GM12878 (cell line): ENCODE measurements around the gene RAD9A. TPM values are rescaled to one million over a fixed set of nuclear protein-coding genes. Genes with fewer than 3 reads are reported as not detected.

ENCODE experiments used
- DPF2 ChIP-seq: fragments of 450-650 bp; IDR thresholded peaks from 2 replicates; pipeline ENCODE4 v1.6.1; 2017; ENCODE audit warnings: mild to moderate bottlenecking
- EP300 ChIP-seq, 2 experiments: fragments of 150-350 bp in 1 of 2; IDR thresholded peaks; 2 replicates each; pipeline ENCODE4 v1.6.1; 2011 to 2012; ENCODE audit warnings: low read depth in 2 of 2, low read length in 2 of 2, borderline replicate concordance in 1 of 2, improper control_type of control experiment in 1 of 2, inconsistent platforms in 1 of 2; ENCODE audit not compliant: control insufficient read depth in 1 of 2
- GATAD2B ChIP-seq: fragments of 450-650 bp; conservative IDR thresholded peaks from 2 replicates; pipeline ENCODE4 v1.6.1; 2017; ENCODE audit warnings: low read depth, mild to moderate bottlenecking, moderate library complexity
- IRF4 ChIP-seq: IDR thresholded peaks from 2 replicates; pipeline ENCODE4 v1.6.1; 2011; ENCODE audit warnings: low read depth, low read length
- KDM1A ChIP-seq: fragments of 200-600 bp; sonication (generic); IDR thresholded peaks from 2 replicates; pipeline ENCODE4 v1.6.1; 2016; ENCODE audit warnings: borderline replicate concordance
- NFIC ChIP-seq: IDR thresholded peaks from 2 replicates; pipeline ENCODE4 v1.6.1; 2012; ENCODE audit warnings: low read depth, mild to moderate bottlenecking, inconsistent platforms, low read length, moderate library complexity
- POLR2AphosphoS2 ChIP-seq: IDR thresholded peaks from 2 replicates; pipeline ENCODE4 v1.6.1; 2011; ENCODE audit warnings: low read depth, mild to moderate bottlenecking, low read length, improper control_type of control experiment, moderate library complexity
- POU2F2 ChIP-seq: IDR thresholded peaks from 3 replicates; pipeline ENCODE4 v1.6.1; 2011; ENCODE audit warnings: low read depth, mild to moderate bottlenecking, low read length, borderline replicate concordance
- RCOR1 ChIP-seq: conservative IDR thresholded peaks from 2 replicates; pipeline ENCODE4 v1.6.1; 2012; ENCODE audit warnings: low read depth, low read length, improper control_type of control experiment
- RFX5 ChIP-seq: IDR thresholded peaks from 2 replicates; pipeline ENCODE4 v1.6.1; 2011; ENCODE audit warnings: low read depth, low read length, improper control_type of control experiment
- RUNX3 ChIP-seq: IDR thresholded peaks from 2 replicates; pipeline ENCODE4 v1.6.1; 2012; ENCODE audit warnings: low read length, inconsistent platforms
- SMAD1 ChIP-seq: fragments of 450-650 bp; IDR thresholded peaks from 2 replicates; pipeline ENCODE4 v1.6.1; 2018; ENCODE audit warnings: mild to moderate bottlenecking, low read depth; ENCODE audit not compliant: partially characterized antibody
- SMC3 ChIP-seq: IDR thresholded peaks from 2 replicates; pipeline ENCODE4 v1.6.1; 2011; ENCODE audit warnings: low read length, improper control_type of control experiment, borderline replicate concordance
- TBL1XR1 ChIP-seq: IDR thresholded peaks from 2 replicates; pipeline ENCODE4 v1.6.1; 2012; ENCODE audit warnings: low read depth, low read length, improper control_type of control experiment
- ZBTB33 ChIP-seq: fragments of 450-650 bp; IDR thresholded peaks from 2 replicates; pipeline ENCODE4 v1.6.1; 2017; ENCODE audit warnings: mild to moderate bottlenecking
- ZNF207 ChIP-seq: fragments of 450-650 bp; IDR thresholded peaks from 2 replicates; pipeline ENCODE4 v1.6.1; 2014; ENCODE audit warnings: antibody characterized with exemption, mild to moderate bottlenecking, borderline replicate concordance
- ZNF384 ChIP-seq: IDR thresholded peaks from 2 replicates; pipeline ENCODE4 v1.6.1; 2012; ENCODE audit warnings: low read depth, mild to moderate bottlenecking, low read length, improper control_type of control experiment, borderline replicate concordance
- ZNF622 ChIP-seq: fragments of 450-650 bp; IDR thresholded peaks from 2 replicates; pipeline ENCODE4 v1.6.1; 2017; ENCODE audit warnings: mild to moderate bottlenecking, inconsistent platforms
- polyA plus RNA-seq, 11 experiments: library from polyadenylated mRNA; depleted of rRNA in 4 of 11; unstranded in 6 of 11; stranded (reverse) in 5 of 11; fragments of >200 nt; fragmentation: Nextera tagmentation in 4 of 11; fragmentation: Illumina TruSeq in 1 of 11; extraction: Ambion mirVana in 4 of 11; extraction: Trizol in 1 of 11; gene quantifications; 1 replicate in 1 of 11; 2 replicates in 10 of 11; pipeline versions ENCODE4 v1.2.1 to v1.2.3, GENCODE V29; 2011 to 2016; ENCODE audit warnings: inconsistent platforms in 2 of 11, missing spikeins in 2 of 11, low read depth in 1 of 11
- total RNA-seq, 4 experiments: library from RNA; depleted of rRNA in 3 of 4; stranded (reverse); fragments of >200 nt in 3 of 4; fragmentation: Illumina TruSeq in 1 of 4; extraction: Trizol in 1 of 4; gene quantifications; 2 replicates each; pipeline versions ENCODE4 v1.2.1 to v1.2.3, GENCODE V29; 2013 to 2021
- TF ChIP-seq, protein P1 (sequence below): fragments of 150-350 bp; IDR thresholded peaks from 2 replicates; pipeline ENCODE4 v1.6.1; 2016; ENCODE audit warnings: low read depth, low read length
- TF ChIP-seq, protein P2 (sequence below): fragments of 450-650 bp; conservative IDR thresholded peaks from 2 replicates; pipeline ENCODE4 v1.6.1; 2017; ENCODE audit warnings: mild to moderate bottlenecking, moderate library complexity
- TF ChIP-seq, protein P3 (sequence below): fragments of 450-650 bp; IDR thresholded peaks from 2 replicates; pipeline ENCODE4 v1.6.1; 2016; ENCODE audit warnings: mild to moderate bottlenecking

The RAD9A gene
- total and polyA plus RNA-seq, 10 of the 15 experiments (the other 5 are each of a cell fraction or from before 2014, with no cell fraction given): 1.1 to 36.2 (median 19.8) TPM

GRCh38 chr11:67356864-67357561, 34.8 kb upstream of the RAD9A start (continued):
- TF ChIP-seq, protein P1, sequence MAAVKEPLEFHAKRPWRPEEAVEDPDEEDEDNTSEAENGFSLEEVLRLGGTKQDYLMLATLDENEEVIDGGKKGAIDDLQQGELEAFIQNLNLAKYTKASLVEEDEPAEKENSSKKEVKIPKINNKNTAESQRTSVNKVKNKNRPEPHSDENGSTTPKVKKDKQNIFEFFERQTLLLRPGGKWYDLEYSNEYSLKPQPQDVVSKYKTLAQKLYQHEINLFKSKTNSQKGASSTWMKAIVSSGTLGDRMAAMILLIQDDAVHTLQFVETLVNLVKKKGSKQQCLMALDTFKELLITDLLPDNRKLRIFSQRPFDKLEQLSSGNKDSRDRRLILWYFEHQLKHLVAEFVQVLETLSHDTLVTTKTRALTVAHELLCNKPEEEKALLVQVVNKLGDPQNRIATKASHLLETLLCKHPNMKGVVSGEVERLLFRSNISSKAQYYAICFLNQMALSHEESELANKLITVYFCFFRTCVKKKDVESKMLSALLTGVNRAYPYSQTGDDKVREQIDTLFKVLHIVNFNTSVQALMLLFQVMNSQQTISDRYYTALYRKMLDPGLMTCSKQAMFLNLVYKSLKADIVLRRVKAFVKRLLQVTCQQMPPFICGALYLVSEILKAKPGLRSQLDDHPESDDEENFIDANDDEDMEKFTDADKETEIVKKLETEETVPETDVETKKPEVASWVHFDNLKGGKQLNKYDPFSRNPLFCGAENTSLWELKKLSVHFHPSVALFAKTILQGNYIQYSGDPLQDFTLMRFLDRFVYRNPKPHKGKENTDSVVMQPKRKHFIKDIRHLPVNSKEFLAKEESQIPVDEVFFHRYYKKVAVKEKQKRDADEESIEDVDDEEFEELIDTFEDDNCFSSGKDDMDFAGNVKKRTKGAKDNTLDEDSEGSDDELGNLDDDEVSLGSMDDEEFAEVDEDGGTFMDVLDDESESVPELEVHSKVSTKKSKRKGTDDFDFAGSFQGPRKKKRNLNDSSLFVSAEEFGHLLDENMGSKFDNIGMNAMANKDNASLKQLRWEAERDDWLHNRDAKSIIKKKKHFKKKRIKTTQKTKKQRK: no peak
- TF ChIP-seq ZNF207 (0 out of 2 replicates have a peak, but pooled peaks have one; percentile 44), DPF2 (no peak), ZBTB33 (no peak), SMAD1 (no peak), ZNF384 (0 out of 2 replicates have a peak, but pooled peaks have one; percentile 41), TBL1XR1 (0 out of 2 replicates have a peak, but pooled peaks have one; percentile 40), EP300 (IDR thresholded peaks at IDR 0.05; ENCODE audit: borderline replicate concordance in 1 of 2, control insufficient read depth in 1 of 2, low read depth in 2 of 2, low read length in 2 of 2) (no peak), KDM1A (no peak), SMC3 (peak; percentile 98), IRF4 (peak; percentile 61; the same call in 1 of the 2 replicates), RCOR1 (peak; percentile 61; the same call in 1 of the 2 replicates), POLR2AphosphoS2 (no peak), RUNX3 (no peak), ZNF622 (no peak), GATAD2B (peak; percentile 30; the same call in 1 of the 2 replicates), POU2F2 (peak; percentile 71; the same call in 1 of the 3 replicates), NFIC (no peak), RFX5 (no peak)
- TF ChIP-seq, protein P2, sequence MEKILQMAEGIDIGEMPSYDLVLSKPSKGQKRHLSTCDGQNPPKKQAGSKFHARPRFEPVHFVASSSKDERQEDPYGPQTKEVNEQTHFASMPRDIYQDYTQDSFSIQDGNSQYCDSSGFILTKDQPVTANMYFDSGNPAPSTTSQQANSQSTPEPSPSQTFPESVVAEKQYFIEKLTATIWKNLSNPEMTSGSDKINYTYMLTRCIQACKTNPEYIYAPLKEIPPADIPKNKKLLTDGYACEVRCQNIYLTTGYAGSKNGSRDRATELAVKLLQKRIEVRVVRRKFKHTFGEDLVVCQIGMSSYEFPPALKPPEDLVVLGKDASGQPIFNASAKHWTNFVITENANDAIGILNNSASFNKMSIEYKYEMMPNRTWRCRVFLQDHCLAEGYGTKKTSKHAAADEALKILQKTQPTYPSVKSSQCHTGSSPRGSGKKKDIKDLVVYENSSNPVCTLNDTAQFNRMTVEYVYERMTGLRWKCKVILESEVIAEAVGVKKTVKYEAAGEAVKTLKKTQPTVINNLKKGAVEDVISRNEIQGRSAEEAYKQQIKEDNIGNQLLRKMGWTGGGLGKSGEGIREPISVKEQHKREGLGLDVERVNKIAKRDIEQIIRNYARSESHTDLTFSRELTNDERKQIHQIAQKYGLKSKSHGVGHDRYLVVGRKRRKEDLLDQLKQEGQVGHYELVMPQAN: no peak
- TF ChIP-seq, protein P3, sequence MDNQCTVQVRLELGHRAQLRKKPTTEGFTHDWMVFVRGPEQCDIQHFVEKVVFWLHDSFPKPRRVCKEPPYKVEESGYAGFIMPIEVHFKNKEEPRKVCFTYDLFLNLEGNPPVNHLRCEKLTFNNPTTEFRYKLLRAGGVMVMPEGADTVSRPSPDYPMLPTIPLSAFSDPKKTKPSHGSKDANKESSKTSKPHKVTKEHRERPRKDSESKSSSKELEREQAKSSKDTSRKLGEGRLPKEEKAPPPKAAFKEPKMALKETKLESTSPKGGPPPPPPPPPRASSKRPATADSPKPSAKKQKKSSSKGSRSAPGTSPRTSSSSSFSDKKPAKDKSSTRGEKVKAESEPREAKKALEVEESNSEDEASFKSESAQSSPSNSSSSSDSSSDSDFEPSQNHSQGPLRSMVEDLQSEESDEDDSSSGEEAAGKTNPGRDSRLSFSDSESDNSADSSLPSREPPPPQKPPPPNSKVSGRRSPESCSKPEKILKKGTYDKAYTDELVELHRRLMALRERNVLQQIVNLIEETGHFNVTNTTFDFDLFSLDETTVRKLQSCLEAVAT: peak; percentile 46; the same call in 1 of the 2 replicates
